ENCODE results near the gene MAPK4. TPM values are rescaled to one million over a fixed set of nuclear protein-coding genes. Genes with fewer than 3 reads are reported as not detected.

MAPK4 gene
- total and polyA plus RNA-seq, 10 of the 15 experiments (the other 5 are each of a cell fraction or from before 2014, with no cell fraction given), result 0.03 to 0.11 (median 0.06) TPM; not detected in 4

DNA sequence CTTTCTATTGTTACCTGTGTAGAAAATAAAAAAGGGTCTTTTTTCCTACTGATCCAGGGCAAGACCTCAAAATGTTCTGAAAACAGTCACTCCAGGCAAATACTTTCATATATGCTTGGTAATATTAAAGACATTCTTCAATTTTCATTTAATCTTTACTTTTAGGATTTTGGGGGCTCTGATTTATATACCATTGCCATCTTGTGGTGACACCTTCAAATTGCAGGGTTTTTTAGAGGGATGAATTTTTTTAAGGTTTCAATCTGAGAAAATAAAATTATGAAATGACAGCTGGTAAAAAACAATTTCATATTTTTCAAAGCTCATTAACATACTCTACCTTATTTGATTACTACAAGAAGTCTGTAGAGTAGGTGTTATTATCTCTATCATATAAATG lies 26.8 kb downstream of the MAPK4 start (continued):
- TF ChIP-seq IKZF2 (IDR thresholded peaks at IDR 0.05), result no peak

DNA sequence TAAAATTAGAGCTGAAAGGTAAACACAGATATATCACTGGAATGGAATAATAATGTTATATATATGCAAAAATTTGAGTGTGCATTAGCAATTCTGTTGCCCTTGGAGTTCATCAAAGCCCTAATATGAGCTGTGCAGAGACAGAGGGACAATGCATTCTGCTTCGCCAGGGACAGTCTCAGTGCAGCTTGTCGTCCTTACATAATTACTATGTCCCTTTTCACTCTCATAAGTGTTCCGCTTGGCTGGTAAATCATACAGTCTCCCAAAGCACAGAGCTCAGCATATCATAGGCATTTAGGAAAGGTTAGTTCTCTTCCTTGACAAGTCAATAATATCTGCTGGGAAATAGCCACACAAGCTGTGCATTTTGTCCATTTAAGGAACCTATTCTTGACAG lies 30.7 kb downstream of the MAPK4 start:
- Histone ChIP-seq H3K4me1 (ENCODE audit: control insufficient read depth, insufficient read depth, low read length) (no peaks in the 10 kb centered on the region), H4K20me1 (ENCODE audit: control insufficient read depth, insufficient read depth) (no peaks in the 10 kb centered on the region), H3K27ac (ENCODE audit: control insufficient read depth, insufficient read depth) (no peak overlapping the region), H3K79me2 (ENCODE audit: control insufficient read depth, insufficient read depth, low read length) (no peaks in the 10 kb centered on the region), H3K9me3 (replicated peaks; ENCODE audit: control insufficient read depth, insufficient read depth, low read length) (no peaks in the 10 kb centered on the region; the same call in 2 of the 3 replicates), H3K36me3 (ENCODE audit: control insufficient read depth in 2 of 2, insufficient read depth in 2 of 2, low read length in 1 of 2) (no peaks in the 10 kb centered on the region), H3K4me2 (ENCODE audit: control insufficient read depth, insufficient read depth) (no peak overlapping the region), H3K27me3 (replicated peaks in 1 of 2; ENCODE audit: control insufficient read depth in 2 of 2, insufficient read depth in 2 of 2, low read length in 1 of 2) (no peaks in the 10 kb centered on the region), H3K9ac (ENCODE audit: control insufficient read depth, insufficient read depth, low read length) (no peak overlapping the region), H3K4me3 (no peak overlapping the region), H2AFZ (ENCODE audit: control insufficient read depth, low read depth, low read length) (no peak overlapping the region)
- intact Hi-C loops (cut with micrococcal nuclease; ENCODE audit: unreplicated experiment), result no loop called here
- no peak for DNase-seq (ENCODE audit: low read depth, low spot score)
- RAD21 ChIA-PET (ENCODE audit: unreplicated experiment), result interaction anchor here (0.5 kb wide), 1 partner anchor 65 kb away, joined by 3 read pairs; no protein-coding TSS in a partner anchor
- no peak for TF ChIP-seq SMAD5 (IDR thresholded peaks at IDR 0.05; ENCODE audit: low read depth)
- TF ChIP-seq KLF5 (IDR thresholded peaks at IDR 0.05; ENCODE audit: partially characterized antibody), result no peak
- no peak for TF ChIP-seq ZNF24 (IDR thresholded peaks at IDR 0.05)
- SMC1A ChIA-PET (ENCODE audit: uncharacterized antibody, unreplicated experiment), result no interaction called here
- CTCF ChIA-PET, result interaction anchor here (0.6 kb wide), 1 partner anchor 301 kb away, joined by 4 read pairs; no protein-coding TSS in a partner anchor
- WGBS (ENCODE audit: insufficient coverage, insufficient replicate concordance, low lambda C conversion rate, missing lambda C conversion rate), result 41% methylated on average over 3 of the region's 3 CpGs
- no peak for FAIRE-seq
- ATAC-seq, result no peak
- in situ Hi-C loops (cut with MboI), result no loop called here
- BruUV-seq (replicated peaks), result no TSS peak
- POLR2A ChIA-PET, result interaction anchor here (0.6 kb wide), 1 partner anchor 376 kb away, joined by 4 read pairs; no protein-coding TSS in a partner anchor

DNA sequence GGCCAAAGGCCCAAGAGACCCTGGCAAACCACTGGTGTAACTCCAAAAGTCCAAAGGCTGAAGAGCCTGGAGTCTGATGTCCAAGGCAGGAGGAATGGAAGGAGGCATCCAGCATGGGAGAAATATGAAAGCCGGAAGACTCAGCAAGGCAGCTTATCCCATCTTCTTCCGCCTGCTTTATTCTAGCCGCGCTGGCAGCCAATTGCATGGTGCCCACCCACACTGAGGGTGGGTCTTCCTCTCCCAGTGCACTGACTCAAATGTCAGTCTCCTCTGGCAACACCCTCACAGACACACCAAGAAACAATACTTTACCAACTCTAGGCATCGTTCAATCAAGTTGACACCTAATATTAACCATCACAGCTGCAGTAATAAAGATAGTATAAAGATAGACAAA lies 34.1 kb downstream of the MAPK4 start:
- Histone ChIP-seq H3K9me3 (replicated peaks; ENCODE audit: control insufficient read depth, insufficient read depth, low read length) (no peaks in the 10 kb centered on the region; the same call in 2 of the 3 replicates), H4K20me1 (ENCODE audit: control insufficient read depth, insufficient read depth) (no peaks in the 10 kb centered on the region), H3K4me3 (no peak overlapping the region), H3K27me3 (replicated peaks in 1 of 2; ENCODE audit: control insufficient read depth in 2 of 2, insufficient read depth in 2 of 2, low read length in 1 of 2) (no peaks in the 10 kb centered on the region), H3K36me3 (ENCODE audit: control insufficient read depth in 2 of 2, insufficient read depth in 2 of 2, low read length in 1 of 2) (no peaks in the 10 kb centered on the region), H3K79me2 (ENCODE audit: control insufficient read depth, insufficient read depth, low read length) (no peaks in the 10 kb centered on the region), H2AFZ (ENCODE audit: control insufficient read depth, low read depth, low read length) (no peak overlapping the region), H3K9ac (ENCODE audit: control insufficient read depth, insufficient read depth, low read length) (no peak overlapping the region), H3K4me2 (ENCODE audit: control insufficient read depth, insufficient read depth) (no peak overlapping the region), H3K4me1 (ENCODE audit: control insufficient read depth, insufficient read depth, low read length) (no peaks in the 10 kb centered on the region), H3K27ac (ENCODE audit: control insufficient read depth, insufficient read depth) (no peak overlapping the region)
- intact Hi-C loops (cut with micrococcal nuclease; ENCODE audit: unreplicated experiment), result no loop called here
- no peak for ATAC-seq
- WGBS (ENCODE audit: insufficient coverage, insufficient replicate concordance, low lambda C conversion rate, missing lambda C conversion rate), result 88% methylated on average over 5 of the region's 5 CpGs
- no TSS peak for BruUV-seq (replicated peaks)
- no peak for FAIRE-seq
- TF ChIP-seq TCF3 (IDR thresholded peaks at IDR 0.05; ENCODE audit: borderline replicate concordance, insufficient read depth, low read depth, low read length) (no peak), STAT3 (IDR thresholded peaks at IDR 0.05; ENCODE audit: low read depth, low read length) (no peak), IKZF2 (IDR thresholded peaks at IDR 0.05) (no peak), BHLHE40 (IDR thresholded peaks at IDR 0.05; ENCODE audit: borderline replicate concordance in 1 of 2, low read depth in 2 of 2, low read length in 1 of 2) (no peak), HCFC1 (IDR thresholded peaks at IDR 0.05; ENCODE audit: low read length) (no peak), MXI1 (IDR thresholded peaks at IDR 0.05; ENCODE audit: low read depth, low read length) (no peak), ZNF384 (IDR thresholded peaks at IDR 0.05; ENCODE audit: borderline replicate concordance, low read depth, low read length) (no peak), BCL11A (IDR thresholded peaks at IDR 0.05; ENCODE audit: low read depth, low read length) (no peak)
- TF ChIP-seq, protein P1, sequence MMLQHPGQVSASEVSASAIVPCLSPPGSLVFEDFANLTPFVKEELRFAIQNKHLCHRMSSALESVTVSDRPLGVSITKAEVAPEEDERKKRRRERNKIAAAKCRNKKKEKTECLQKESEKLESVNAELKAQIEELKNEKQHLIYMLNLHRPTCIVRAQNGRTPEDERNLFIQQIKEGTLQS (IDR thresholded peaks at IDR 0.05; ENCODE audit: borderline replicate concordance, extremely low read depth, low read depth, low read length), result no peak
- TF ChIP-seq, protein P2, sequence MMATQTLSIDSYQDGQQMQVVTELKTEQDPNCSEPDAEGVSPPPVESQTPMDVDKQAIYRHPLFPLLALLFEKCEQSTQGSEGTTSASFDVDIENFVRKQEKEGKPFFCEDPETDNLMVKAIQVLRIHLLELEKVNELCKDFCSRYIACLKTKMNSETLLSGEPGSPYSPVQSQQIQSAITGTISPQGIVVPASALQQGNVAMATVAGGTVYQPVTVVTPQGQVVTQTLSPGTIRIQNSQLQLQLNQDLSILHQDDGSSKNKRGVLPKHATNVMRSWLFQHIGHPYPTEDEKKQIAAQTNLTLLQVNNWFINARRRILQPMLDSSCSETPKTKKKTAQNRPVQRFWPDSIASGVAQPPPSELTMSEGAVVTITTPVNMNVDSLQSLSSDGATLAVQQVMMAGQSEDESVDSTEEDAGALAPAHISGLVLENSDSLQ (IDR thresholded peaks at IDR 0.05), result no peak
- ChIA-PET RAD21 (ENCODE audit: unreplicated experiment) (no interaction called here), SMC1A (ENCODE audit: uncharacterized antibody, unreplicated experiment) (no interaction called here), POLR2A (no interaction called here), CTCF (no interaction called here)
- DNase-seq (ENCODE audit: low read depth, low spot score), result no peak
- in situ Hi-C loops (cut with MboI), result no loop called here

All from GM12878 (cell line).